GM18858 (cell line): ENCODE measurements around the gene ADD2.
"Not testable (repeated sequence)": the region's sequence is repeated elsewhere in the genome, so short reads cannot be mapped to it uniquely, and the experiment has no call there.

Source experiments
- ATAC-seq: cut with Tn5 transposase; IDR thresholded peaks from one replicate; pipeline ENCODE4 v1.9.1; 2021; ENCODE audit not compliant: unreplicated experiment

ADD2 gene

DNA sequence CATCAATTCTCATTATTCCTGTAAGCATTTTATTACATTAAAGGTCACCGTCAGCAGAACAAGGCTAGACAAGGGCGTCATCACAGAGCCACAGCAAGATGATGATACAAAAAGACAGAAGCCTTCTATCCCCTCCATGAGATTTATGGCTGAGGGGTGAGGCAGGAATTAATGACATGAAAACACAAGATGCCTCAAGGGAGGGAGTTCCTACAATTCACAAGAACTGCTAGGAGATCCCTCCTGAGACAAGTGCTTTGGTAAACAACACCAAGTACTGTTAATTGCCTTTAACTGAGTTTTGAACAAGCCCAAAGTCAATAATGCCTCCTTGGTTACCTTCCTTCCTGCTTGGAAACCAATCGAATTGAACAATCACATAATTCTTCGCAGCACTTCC lies 14.1 kb downstream of the ADD2 start:
- ATAC-seq, result no peak

DNA sequence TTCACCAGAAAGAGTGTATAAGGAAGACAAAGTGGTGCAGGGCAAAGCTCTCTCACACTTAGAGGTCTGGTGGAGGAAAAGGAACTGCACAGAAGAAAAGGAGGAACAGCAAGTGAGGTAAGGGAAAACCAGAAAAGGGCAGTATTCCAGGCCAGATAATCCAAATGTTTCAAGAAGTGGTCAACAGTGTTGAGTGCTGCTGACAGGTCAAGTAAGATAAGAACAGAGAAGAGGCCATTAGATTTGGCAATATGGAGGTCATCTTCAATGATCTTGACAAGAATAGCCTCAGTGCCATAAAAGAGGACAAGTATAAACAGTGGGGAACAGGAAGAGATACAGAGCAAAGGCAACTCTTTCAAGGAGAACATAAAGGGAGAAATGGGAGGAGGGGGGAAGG lies 15.0 kb downstream of the ADD2 start:
- ATAC-seq, result no peak

- ATAC-seq, result no peak
Observed at GRCh38 chr2:70752396-70752795, 15.6 kb downstream of the ADD2 start.

GRCh38 chr2:70751881-70752280 lies 16.1 kb downstream of the ADD2 start:
- ATAC-seq, result no peak

GRCh38 chr2:70750320-70750719 lies 17.7 kb downstream of the ADD2 start:
- no peak for ATAC-seq

DNA sequence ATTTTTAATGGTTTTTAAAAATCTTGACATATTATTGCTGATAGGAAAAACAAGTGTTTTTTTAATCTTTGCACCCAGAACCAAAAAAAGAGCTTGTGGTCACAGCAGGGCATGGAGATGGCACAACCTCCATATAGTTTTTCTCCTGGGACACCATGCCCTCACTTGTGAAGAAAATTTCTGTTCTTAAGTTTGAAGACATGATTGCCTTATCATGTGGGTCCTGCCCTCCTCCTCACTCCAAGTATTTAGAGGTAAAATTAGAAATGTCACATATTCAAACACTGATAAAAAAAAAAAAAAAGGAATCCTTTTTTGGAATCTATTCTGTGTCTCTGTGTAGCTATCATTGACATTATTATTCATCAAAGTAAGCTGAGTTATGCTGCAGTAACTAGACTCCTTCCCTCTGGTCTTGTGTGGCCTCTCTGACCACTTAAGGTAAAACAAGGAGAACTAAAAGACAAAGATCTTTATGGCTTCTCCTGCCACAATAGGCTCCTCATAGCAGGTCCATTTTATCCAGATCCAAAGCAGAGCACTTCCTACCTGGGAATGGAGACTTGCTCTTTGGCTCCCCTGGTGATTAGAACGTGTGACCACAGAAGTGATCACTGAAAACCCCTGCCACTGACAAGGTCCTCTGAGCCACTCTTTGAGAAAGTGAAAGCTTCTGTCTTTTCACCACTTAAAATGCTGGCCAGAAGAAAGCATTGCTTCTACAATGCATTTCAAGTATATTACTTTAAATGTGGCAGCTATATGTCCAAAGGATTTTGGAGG lies 19.8 kb downstream of the ADD2 start:
- ATAC-seq, result no peak

DNA sequence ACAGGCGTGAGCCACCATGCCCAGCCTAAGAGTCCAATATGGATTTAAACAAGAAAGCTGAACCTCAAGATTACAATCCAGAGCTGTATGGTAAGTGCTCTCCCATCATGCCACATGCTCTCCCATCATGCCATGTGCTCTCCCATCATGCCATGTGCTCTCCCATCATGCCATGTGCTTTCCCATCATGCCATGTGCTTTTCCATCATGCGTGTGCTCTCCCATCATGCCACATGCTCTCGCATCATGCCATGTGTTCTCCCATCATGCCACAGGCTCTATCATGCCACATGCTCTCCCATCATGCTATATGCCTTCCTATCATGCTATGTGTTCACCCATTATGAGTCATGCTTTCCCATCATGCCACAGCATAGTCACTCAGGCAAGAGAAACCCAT lies 20.7 kb downstream of the ADD2 start:
- ATAC-seq, result no peak

GRCh38 chr2:70746094-70746974 lies 21.7 kb downstream of the ADD2 start:
- no peak for ATAC-seq

- no peak for ATAC-seq
Observed at GRCh38 chr2:70745276-70745825, 22.6 kb downstream of the ADD2 start.

DNA sequence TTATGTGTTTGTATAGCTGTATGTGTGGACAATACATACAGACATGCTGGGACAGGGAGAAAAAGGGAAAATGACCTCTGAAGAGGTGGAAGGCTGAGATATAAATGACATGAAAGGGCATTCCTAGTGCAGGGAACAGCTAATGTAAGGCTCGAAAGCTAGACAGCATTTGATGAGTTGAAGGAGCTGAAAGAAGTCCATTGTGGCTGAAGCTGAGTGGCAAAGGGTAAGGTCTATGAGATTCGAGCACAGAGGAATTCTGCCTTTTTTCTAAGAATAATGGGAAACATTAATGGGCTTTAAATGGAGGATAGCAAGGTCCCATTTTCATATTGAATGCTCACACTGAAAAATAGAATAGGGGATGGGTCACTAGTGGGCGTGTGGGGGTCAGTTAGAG lies 23.6 kb downstream of the ADD2 start:
- no peak for ATAC-seq

GRCh38 chr2:70743677-70744076 lies 24.3 kb downstream of the ADD2 start:
- ATAC-seq, result no peak

DNA sequence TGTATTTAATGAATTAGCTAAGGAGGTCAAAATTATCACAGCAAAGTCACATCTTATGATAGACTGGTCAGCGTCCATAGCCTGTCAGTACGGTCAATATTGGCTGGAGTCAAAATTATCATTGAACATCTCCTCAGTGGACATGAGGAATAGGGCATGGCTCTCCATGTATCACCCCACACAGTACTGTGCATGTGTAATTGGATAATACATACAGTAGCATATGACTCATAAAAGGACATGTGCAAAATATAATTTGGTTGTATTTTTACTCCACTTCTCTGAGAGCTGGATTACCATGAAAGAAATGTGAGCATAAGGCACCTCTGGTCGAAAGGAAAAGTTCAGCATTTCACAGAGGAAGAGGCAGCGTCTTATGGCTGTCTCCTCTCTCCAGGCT lies 24.9 kb downstream of the ADD2 start:
- no peak for ATAC-seq

- ATAC-seq, result not testable (repeated sequence)
Observed at GRCh38 chr2:70739492-70739891, 28.5 kb downstream of the ADD2 start.

DNA sequence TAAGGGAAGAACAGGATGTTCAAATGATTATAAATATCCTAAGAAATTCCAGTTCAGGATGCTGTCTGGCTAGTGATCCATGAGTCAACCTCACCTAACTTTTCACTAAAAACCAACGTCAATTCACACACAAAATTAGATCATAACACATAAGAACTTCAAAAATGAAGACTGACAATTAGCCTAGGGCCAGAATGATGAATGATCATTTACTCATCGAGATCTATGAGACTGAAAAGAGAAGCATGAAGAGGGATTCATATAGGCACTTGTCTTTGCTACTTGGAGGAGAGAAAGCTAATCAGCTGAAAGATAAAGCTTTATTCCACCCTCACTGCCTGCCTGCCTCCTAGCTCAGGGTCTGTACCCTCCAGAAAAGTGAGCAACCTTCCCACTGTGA lies 29.8 kb downstream of the ADD2 start:
- no peak for ATAC-seq

DNA sequence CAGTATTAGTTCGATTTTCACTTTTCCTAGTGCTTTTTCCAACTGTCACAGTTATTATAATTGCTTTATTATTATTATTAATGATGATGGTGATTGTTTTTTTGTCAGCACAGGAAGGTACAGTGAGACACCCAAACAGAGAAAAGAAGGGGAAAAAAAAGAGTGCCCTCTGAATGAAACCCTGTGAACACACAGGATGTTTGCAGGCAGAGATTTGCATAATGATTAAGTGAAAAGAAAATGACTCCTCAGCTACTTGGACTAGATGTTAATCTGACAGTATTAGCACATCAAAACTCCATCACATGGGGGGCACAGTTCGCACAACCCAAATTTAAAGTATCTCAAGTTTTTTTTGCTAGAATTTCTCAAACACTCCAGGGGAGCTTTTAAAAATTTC lies 32.9 kb downstream of the ADD2 start:
- ATAC-seq, result no peak

GRCh38 chr2:70733646-70734180 lies 34.3 kb downstream of the ADD2 start:
- no peak for ATAC-seq

GRCh38 chr2:70732766-70733645 lies 35.0 kb downstream of the ADD2 start:
- ATAC-seq, result no peak

DNA sequence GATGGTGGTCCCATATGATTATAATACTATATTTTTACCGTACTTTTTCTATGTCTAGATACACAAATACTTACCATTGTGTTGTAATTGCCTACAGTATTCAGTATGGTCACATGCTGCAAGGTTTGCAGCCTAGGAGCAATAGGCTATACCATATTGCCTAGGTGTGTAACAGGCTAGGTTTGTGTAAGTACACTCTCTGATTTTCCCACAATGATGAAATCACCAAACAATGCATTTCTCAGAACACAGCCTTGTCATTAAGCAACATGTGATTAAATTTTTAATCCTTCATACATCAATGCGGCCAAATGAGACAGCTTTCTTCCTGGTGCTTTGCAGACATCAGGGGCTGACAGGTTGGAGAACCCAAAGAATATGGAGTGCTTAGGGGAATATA lies 37.3 kb downstream of the ADD2 start:
- ATAC-seq, result no peak

DNA sequence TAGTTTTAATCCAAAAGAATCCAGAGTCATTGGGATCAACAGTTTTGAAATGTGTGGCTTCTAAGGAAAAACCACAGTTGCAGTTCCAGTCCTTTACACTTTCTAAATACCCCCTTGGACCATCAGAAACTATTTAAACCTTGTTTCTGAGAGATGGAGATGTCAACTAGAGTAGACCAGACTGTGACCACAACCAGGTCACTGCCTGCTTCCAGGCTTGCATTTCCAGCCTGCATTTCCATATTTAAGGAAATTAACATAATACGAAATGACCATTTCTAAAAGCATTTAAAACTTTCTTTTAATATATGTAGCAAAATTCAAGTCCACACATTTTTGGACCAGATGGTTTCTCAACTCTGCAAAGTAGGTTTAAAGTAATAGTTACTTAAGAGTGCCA lies 38.4 kb downstream of the ADD2 start:
- no peak for ATAC-seq

- no peak for ATAC-seq
Observed at GRCh38 chr2:70728128-70728527, 39.9 kb downstream of the ADD2 start.
